Measurements from ENCODE around the gene FKBP5.
"Not testable (repeated sequence)": the region's sequence is repeated elsewhere in the genome, so short reads cannot be mapped to it uniquely, and the experiment has no call there.

The FKBP5 gene

GRCh38 chr6:35535847-35536246 is 152.9 kb downstream of the FKBP5 start:
- DNase-seq: not testable (repeated sequence)

GRCh38 chr6:35534407-35535170 is 154.1 kb downstream of the FKBP5 start:
- no peak for DNase-seq

- DNase-seq: no peak
These were observed 154.7 kb downstream of the FKBP5 start for GRCh38 chr6:35533981-35534380.

GRCh38 chr6:35532126-35532525 is 156.6 kb downstream of the FKBP5 start:
- no peak for DNase-seq

GRCh38 chr6:35524380-35525020 is 164.2 kb downstream of the FKBP5 start:
- no peak for DNase-seq

All from T1000 (cell line).